HepG2 (cell line): Measurements from ENCODE around the gene ZNF563. TPM values are rescaled to one million over a fixed set of nuclear protein-coding genes. Genes with fewer than 3 reads are reported as not detected.
A peak's percentile ranks its signal among the peaks of the same experiment; 100 is the strongest.

Experiments used
- CAMTA2 ChIP-seq: sonication (generic); formaldehyde crosslinking; IDR thresholded peaks from 2 replicates; pipeline ENCODE4 v1.4.0; 2020; ENCODE audit warnings: mild to moderate bottlenecking, missing genetic modification reagents, borderline replicate concordance
- CERS6 ChIP-seq: sonication (generic); formaldehyde crosslinking; IDR thresholded peaks from 2 replicates; pipeline ENCODE4 v1.5.0; 2020; ENCODE audit warnings: missing genetic modification reagents
- CREM ChIP-seq, 2 experiments: sonication (generic) in 1 of 2; formaldehyde crosslinking in 1 of 2; IDR thresholded peaks; 2 replicates each; pipeline versions ENCODE4 v1.4.0 to v1.6.1; 2016 to 2020; ENCODE audit warnings: antibody characterized with exemption in 1 of 2, mild to moderate bottlenecking in 1 of 2, missing genetic modification reagents in 1 of 2
- CTCF ChIP-seq: sonication (generic); formaldehyde crosslinking; IDR thresholded peaks from 2 replicates; pipeline ENCODE4 v1.5.0; 2020; ENCODE audit warnings: mild to moderate bottlenecking, missing genetic modification reagents, moderate library complexity
- HNRNPH1 ChIP-seq: fragments of 200-400 bp; formaldehyde crosslinking; optimal IDR thresholded peaks from 2 replicates; pipeline ENCODE3; 2017; ENCODE audit warnings: mild to moderate bottlenecking, low read depth, low read length
- ISL2 ChIP-seq: sonication (generic); formaldehyde crosslinking; IDR thresholded peaks from 2 replicates; pipeline ENCODE4 v1.5.0; 2020; ENCODE audit warnings: missing genetic modification reagents
- KLF6 ChIP-seq: IDR thresholded peaks from 2 replicates; pipeline ENCODE4 v1.8.0; 2016; ENCODE audit warnings: missing biosample characterization, missing genetic modification reagents
- MYPOP ChIP-seq: sonication (generic); formaldehyde crosslinking; IDR thresholded peaks from 2 replicates; pipeline ENCODE4 v1.8.1; 2023; ENCODE audit warnings: mild to moderate bottlenecking, moderate library complexity, missing genetic modification reagents
- NR2F6 ChIP-seq, 2 experiments: IDR thresholded peaks; 2 replicates each; pipeline ENCODE4 v1.6.1; 2016; ENCODE audit warnings: antibody characterized with exemption in 1 of 2, mild to moderate bottlenecking in 1 of 2
- PHB2 ChIP-seq: fragments of 450-650 bp; IDR thresholded peaks from 2 replicates; pipeline ENCODE4 v1.6.1; 2018; ENCODE audit not compliant: partially characterized antibody
- POLR2G ChIP-seq: fragments of 200-400 bp; formaldehyde crosslinking; IDR thresholded peaks from 2 replicates; pipeline ENCODE4 v1.6.1; 2018; ENCODE audit warnings: mild to moderate bottlenecking, low read depth, low read length, moderate library complexity
- SIN3B ChIP-seq: fragments of 150-350 bp; IDR thresholded peaks from 2 replicates; pipeline ENCODE4 v1.6.1; 2014; ENCODE audit warnings: low read length
- SKI ChIP-seq: fragments of 450-650 bp; IDR thresholded peaks from one replicate; pipeline ENCODE4 v1.6.1; 2018; ENCODE audit warnings: mild to moderate bottlenecking; ENCODE audit not compliant: partially characterized antibody
- TCF7 ChIP-seq: sonication (generic); IDR thresholded peaks from 2 replicates; pipeline ENCODE4 v1.6.1; 2016; ENCODE audit warnings: antibody characterized with exemption, low read depth
- THYN1 ChIP-seq: sonication (generic); formaldehyde crosslinking; IDR thresholded peaks from 2 replicates; pipeline ENCODE4 v1.8.1; 2023; ENCODE audit warnings: low read depth, mild to moderate bottlenecking, moderate library complexity, missing genetic modification reagents, borderline replicate concordance
- ZBTB2 ChIP-seq: sonication (generic); formaldehyde crosslinking; IDR thresholded peaks from 2 replicates; pipeline ENCODE4 v1.8.0; 2022; ENCODE audit warnings: low read depth, missing genetic modification reagents
- ZBTB34 ChIP-seq: sonication (generic); formaldehyde crosslinking; IDR thresholded peaks from 2 replicates; pipeline ENCODE4 v1.8.0; 2022; ENCODE audit warnings: mild to moderate bottlenecking, missing genetic modification reagents
- ZNF569 ChIP-seq: sonication (generic); formaldehyde crosslinking; IDR thresholded peaks from 2 replicates; pipeline ENCODE4 v1.5.0; 2020; ENCODE audit warnings: mild to moderate bottlenecking, missing genetic modification reagents, moderate library complexity, borderline replicate concordance
- ZNF572 ChIP-seq: sonication (generic); formaldehyde crosslinking; IDR thresholded peaks from 2 replicates; pipeline ENCODE4 v1.5.1; 2020; ENCODE audit warnings: mild to moderate bottlenecking, missing genetic modification reagents
- ZNF598 ChIP-seq: sonication (generic); formaldehyde crosslinking; IDR thresholded peaks from 2 replicates; pipeline ENCODE4 v1.5.1; 2020; ENCODE audit warnings: mild to moderate bottlenecking, missing genetic modification reagents, borderline replicate concordance
- ZNF605 ChIP-seq: sonication (generic); formaldehyde crosslinking; IDR thresholded peaks from 2 replicates; pipeline ENCODE4 v1.8.0; 2022; ENCODE audit warnings: mild to moderate bottlenecking, missing genetic modification reagents
- ZSCAN31 ChIP-seq: sonication (generic); formaldehyde crosslinking; IDR thresholded peaks from 2 replicates; pipeline ENCODE4 v1.5.0; 2020; ENCODE audit warnings: low read depth, mild to moderate bottlenecking, missing genetic modification reagents
- polyA plus RNA-seq, 8 experiments: library from polyadenylated mRNA; depleted of rRNA in 3 of 8; stranded (reverse) in 7 of 8; unstranded in 1 of 8; fragments of >200 nt; fragmentation: Illumina TruSeq in 4 of 8; extraction: Trizol in 4 of 8; gene quantifications; 2 replicates each; pipeline versions ENCODE4 v1.2.1 to v1.2.3, GENCODE V29; 2011 to 2016; ENCODE audit warnings: low read depth in 4 of 8, missing spikeins in 1 of 8, mixed read lengths in 1 of 8; ENCODE audit not compliant: insufficient read depth in 1 of 8
- total RNA-seq, 5 experiments: library from RNA; depleted of rRNA; stranded (reverse); fragments of >200 nt; fragmentation: Illumina TruSeq; extraction: Trizol; gene quantifications; 2 replicates each; pipeline ENCODE4 v1.2.3, GENCODE V29; 2016; ENCODE audit warnings: low read depth in 1 of 5

Gene ZNF563
- total and polyA plus RNA-seq, 2 of the 13 experiments (the other 11 are each of a cell fraction or from before 2014, with no cell fraction given), result 7.5 to 19.5 TPM

- TF ChIP-seq CTCF (CRISPR knock-in tag) (peak; percentile 24; the same call in 1 of the 2 replicates), CERS6 (CRISPR knock-in tag) (no peak), ZNF605 (0 out of 2 replicates have a peak, but pooled peaks have one; percentile 27), MYPOP (CRISPR knock-in tag) (peak; percentile 69; the same call in 1 of the 2 replicates), THYN1 (0 out of 2 replicates have a peak, but pooled peaks have one; percentile 10), KLF6 (CRISPR knock-in tag) (no peak), ZNF572 (CRISPR knock-in tag) (0 out of 2 replicates have a peak, but pooled peaks have one; percentile 8), HNRNPH1 (no peak), CREM (IDR thresholded peaks at IDR 0.05) (peak; percentile 74), CREM (CRISPR knock-in tag; IDR thresholded peaks at IDR 0.05) (no peak), TCF7 (no peak), SKI (peak; percentile 24), ZNF569 (CRISPR knock-in tag) (no peak), ISL2 (CRISPR knock-in tag) (peak; percentile 31), ZBTB34 (CRISPR knock-in tag) (no peak), ZNF598 (CRISPR knock-in tag) (peak; percentile 91; the same call in 1 of the 2 replicates), POLR2G (peak; percentile 80), ZSCAN31 (0 out of 2 replicates have a peak, but pooled peaks have one; percentile 23), CAMTA2 (CRISPR knock-in tag) (0 out of 2 replicates have a peak, but pooled peaks have one; percentile 7), NR2F6 (IDR thresholded peaks at IDR 0.05) (peak; percentile 94), NR2F6 (CRISPR knock-in tag; IDR thresholded peaks at IDR 0.05) (peak; percentile 97), SIN3B (no peak), ZBTB2 (CRISPR knock-in tag) (no peak), PHB2 (no peak)
These were observed 38.9 kb downstream of the ZNF563 start, which contains the start of gene ZNF44 (continued) for GRCh38 chr19:12294249-12295158.
